ENCODE measurements around the gene KCNMB2. TPM values are rescaled to one million over a fixed set of nuclear protein-coding genes. Genes with fewer than 3 reads are reported as not detected.
A peak's percentile ranks its signal among the peaks of the same experiment; 100 is the strongest.

Gene KCNMB2
- total RNA-seq, 1 donor from 2014 or later = 0.27 TPM

DNA sequence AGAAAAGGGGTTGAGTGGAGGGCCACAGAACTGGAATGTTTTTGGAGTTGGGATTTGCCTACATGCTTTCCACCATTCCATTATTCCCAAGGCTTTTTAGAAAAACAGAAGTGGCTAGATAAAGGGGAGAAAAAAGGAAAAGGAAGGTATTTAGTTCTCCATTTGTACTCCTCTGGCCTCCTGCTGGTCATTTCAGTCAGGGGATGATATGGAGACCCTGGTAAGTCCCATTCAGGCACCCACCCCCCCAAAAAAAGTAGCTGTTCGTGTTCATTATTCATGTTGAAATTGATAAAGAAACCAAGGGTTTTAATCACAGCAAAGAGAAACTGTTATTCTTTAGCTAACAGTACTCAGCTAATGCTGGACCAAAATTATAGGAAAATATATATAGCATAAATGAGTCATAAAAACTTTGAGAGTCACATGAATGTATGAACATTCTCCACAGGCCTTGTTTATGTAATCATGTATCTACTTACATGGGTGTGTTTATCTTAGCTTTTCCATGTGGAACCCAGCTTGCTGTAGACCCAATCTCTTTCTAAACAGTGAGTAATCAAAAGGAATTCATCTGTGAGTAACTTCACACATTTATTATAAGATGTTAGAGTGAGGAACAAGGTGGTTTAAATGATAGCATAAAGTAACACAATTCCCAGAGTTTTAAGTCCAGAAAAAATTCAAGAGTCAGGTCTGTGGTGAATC is 167.2 kb downstream of the KCNMB2 start:
- no peak for DNase-seq (ENCODE audit: low spot score)
- Mint-ChIP-seq H3K9me3 (ENCODE audit: low read depth) (peaks cover 5% of the 10 kb centered on the region), H3K4me1 (ENCODE audit: low read depth) (peaks cover 47% of the 10 kb centered on the region), H3K36me3 (ENCODE audit: low read depth) (no peaks in the 10 kb centered on the region), H3K4me3 (ENCODE audit: unreplicated experiment) (no peak overlapping the region), H3K27ac (ENCODE audit: unreplicated experiment) (peak overlapping the region; percentile 93), H3K27me3 (ENCODE audit: low read depth) (no peaks in the 10 kb centered on the region)
- TF ChIP-seq, protein P1, sequence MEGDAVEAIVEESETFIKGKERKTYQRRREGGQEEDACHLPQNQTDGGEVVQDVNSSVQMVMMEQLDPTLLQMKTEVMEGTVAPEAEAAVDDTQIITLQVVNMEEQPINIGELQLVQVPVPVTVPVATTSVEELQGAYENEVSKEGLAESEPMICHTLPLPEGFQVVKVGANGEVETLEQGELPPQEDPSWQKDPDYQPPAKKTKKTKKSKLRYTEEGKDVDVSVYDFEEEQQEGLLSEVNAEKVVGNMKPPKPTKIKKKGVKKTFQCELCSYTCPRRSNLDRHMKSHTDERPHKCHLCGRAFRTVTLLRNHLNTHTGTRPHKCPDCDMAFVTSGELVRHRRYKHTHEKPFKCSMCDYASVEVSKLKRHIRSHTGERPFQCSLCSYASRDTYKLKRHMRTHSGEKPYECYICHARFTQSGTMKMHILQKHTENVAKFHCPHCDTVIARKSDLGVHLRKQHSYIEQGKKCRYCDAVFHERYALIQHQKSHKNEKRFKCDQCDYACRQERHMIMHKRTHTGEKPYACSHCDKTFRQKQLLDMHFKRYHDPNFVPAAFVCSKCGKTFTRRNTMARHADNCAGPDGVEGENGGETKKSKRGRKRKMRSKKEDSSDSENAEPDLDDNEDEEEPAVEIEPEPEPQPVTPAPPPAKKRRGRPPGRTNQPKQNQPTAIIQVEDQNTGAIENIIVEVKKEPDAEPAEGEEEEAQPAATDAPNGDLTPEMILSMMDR (IDR thresholded peaks at IDR 0.05) = peak; percentile 76

DNA sequence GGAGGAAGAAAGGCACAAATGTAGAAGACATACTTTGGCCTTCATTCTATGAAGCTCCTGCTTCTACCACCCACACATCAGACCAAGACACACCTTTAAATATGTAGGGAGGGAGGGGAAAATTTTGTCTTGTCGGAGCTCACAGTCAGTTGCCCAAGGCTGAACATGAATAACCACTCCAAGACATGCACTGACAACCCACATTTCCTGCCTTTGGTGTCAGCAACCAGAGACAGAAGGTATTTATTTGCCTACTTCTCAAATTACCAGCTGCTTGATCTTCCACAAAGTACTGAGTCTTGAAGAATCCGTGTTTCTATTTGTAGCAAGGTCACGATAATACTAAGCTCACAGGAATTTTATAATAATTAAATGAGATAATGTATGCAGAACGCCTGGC is 169.7 kb downstream of the KCNMB2 start:
- Mint-ChIP-seq H3K4me1 (ENCODE audit: low read depth) (peaks cover 47% of the 10 kb centered on the region), H3K4me3 (ENCODE audit: unreplicated experiment) (no peak overlapping the region)
- no peak for DNase-seq (ENCODE audit: low spot score)

GRCh38 chr3:178706411-178706810 is 170.2 kb downstream of the KCNMB2 start:
- H3K4me1 Mint-ChIP-seq (ENCODE audit: low read depth) = peaks cover 47% of the 10 kb centered on the region
- H3K4me3 Mint-ChIP-seq (ENCODE audit: unreplicated experiment) = no peak overlapping the region
- no peaks in the 10 kb centered on the region for H3K36me3 Mint-ChIP-seq (ENCODE audit: low read depth)
- no peak overlapping the region for H3K27ac Mint-ChIP-seq (ENCODE audit: unreplicated experiment)
- DNase-seq (ENCODE audit: low spot score) = no peak
- H3K27me3 Mint-ChIP-seq (ENCODE audit: low read depth) = no peaks in the 10 kb centered on the region
- no peaks in the 10 kb centered on the region for H3K9me3 Mint-ChIP-seq (ENCODE audit: low read depth)
- TF ChIP-seq, protein P1 (IDR thresholded peaks at IDR 0.05) = no peak

More for the DNA sequence above, 169.7 kb downstream of the KCNMB2 start:
- Mint-ChIP-seq H3K27me3 (ENCODE audit: low read depth) (no peaks in the 10 kb centered on the region), H3K27ac (ENCODE audit: unreplicated experiment) (peak overlapping the region; percentile 28), H3K36me3 (ENCODE audit: low read depth) (no peaks in the 10 kb centered on the region), H3K9me3 (ENCODE audit: low read depth) (no peaks in the 10 kb centered on the region)
- TF ChIP-seq, protein P1 (IDR thresholded peaks at IDR 0.05) = no peak

- TF ChIP-seq, protein P1 (IDR thresholded peaks at IDR 0.05) = no peak
- Mint-ChIP-seq H3K4me3 (ENCODE audit: unreplicated experiment) (no peak overlapping the region), H3K27me3 (ENCODE audit: low read depth) (no peaks in the 10 kb centered on the region), H3K27ac (ENCODE audit: unreplicated experiment) (no peak overlapping the region), H3K36me3 (ENCODE audit: low read depth) (no peaks in the 10 kb centered on the region), H3K9me3 (ENCODE audit: low read depth) (no peaks in the 10 kb centered on the region), H3K4me1 (ENCODE audit: low read depth) (peaks cover 45% of the 10 kb centered on the region)
- DNase-seq (ENCODE audit: low spot score) = no peak
Measured at GRCh38 chr3:178707311-178708031, 171.2 kb downstream of the KCNMB2 start.

DNA sequence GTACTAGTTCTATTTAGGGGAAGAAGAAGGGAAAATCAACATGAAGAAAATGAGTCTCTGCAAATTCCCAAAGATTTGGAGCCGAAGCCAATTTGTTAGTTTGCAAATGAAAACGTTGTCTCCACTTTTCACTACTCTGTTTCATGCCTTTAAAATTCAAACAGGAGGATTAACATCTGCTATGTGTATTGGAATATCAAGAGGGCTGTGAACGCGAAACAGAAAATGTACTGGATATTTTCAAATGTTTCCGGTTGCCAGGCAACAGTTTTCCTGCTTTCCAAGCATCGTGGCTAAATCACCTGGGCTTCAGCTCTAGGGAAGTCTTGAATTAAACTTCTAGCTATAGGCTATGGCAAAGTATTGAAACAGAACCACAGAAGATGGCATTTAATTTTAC is 172.8 kb downstream of the KCNMB2 start:
- Mint-ChIP-seq H3K9me3 (ENCODE audit: low read depth) (no peaks in the 10 kb centered on the region), H3K27me3 (ENCODE audit: low read depth) (no peaks in the 10 kb centered on the region), H3K27ac (ENCODE audit: unreplicated experiment) (no peak overlapping the region), H3K36me3 (ENCODE audit: low read depth) (no peaks in the 10 kb centered on the region), H3K4me3 (ENCODE audit: unreplicated experiment) (no peak overlapping the region), H3K4me1 (ENCODE audit: low read depth) (peaks cover 41% of the 10 kb centered on the region)
- DNase-seq (ENCODE audit: low spot score) = no peak
- TF ChIP-seq, protein P1 (IDR thresholded peaks at IDR 0.05) = no peak

Measured in chondrocyte (in vitro differentiated cells).